Stimulated activated memory B cell treated with anti-CD40 and anti-IgM and Interleukin-4, amounts not matched to agents 10 μg/mL and 1 μg/mL and 100 μg/mL, for 72 hours (primary cell): ENCODE results near the gene CARS1.

ENCODE experiments used
- ATAC-seq: fragments of 150-1000 bp; cut with Tn5 transposase; 2 replicates; pipeline ENCODE4 v1.10.0; 2021
- H3K27ac Mint-ChIP-seq: one replicate; pipeline ENCODE4 v1.8.0; 2022; ENCODE audit warnings: mild to moderate bottlenecking, mixed read lengths
- H3K27me3 Mint-ChIP-seq: one replicate; pipeline ENCODE4 v1.8.0; 2022; ENCODE audit warnings: mixed read lengths
- H3K36me3 Mint-ChIP-seq: one replicate; pipeline ENCODE4 v1.8.0; 2022; ENCODE audit warnings: mixed read lengths
- H3K4me1 Mint-ChIP-seq: one replicate; pipeline ENCODE4 v1.8.0; 2022; ENCODE audit warnings: mixed read lengths
- H3K4me3 Mint-ChIP-seq: one replicate; pipeline ENCODE4 v1.8.0; 2022; ENCODE audit warnings: mild to moderate bottlenecking, moderate library complexity, mixed read lengths
- H3K9me3 Mint-ChIP-seq: one replicate; pipeline ENCODE4 v1.8.0; 2022; ENCODE audit warnings: mixed read lengths

CARS1 gene

GRCh38 chr11:3015796-3016195 is 41.4 kb downstream of the CARS1 start:
- Mint-ChIP-seq H3K36me3 (peaks cover 59% of the 10 kb centered on the region), H3K27me3 (no peaks in the 10 kb centered on the region), H3K4me3 (no peak overlapping the region), H3K27ac (no peak overlapping the region), H3K4me1 (peaks cover 6% of the 10 kb centered on the region), H3K9me3 (no peaks in the 10 kb centered on the region)
- ATAC-seq, result no peak

- Mint-ChIP-seq H3K9me3 (no peaks in the 10 kb centered on the region), H3K4me3 (no peak overlapping the region), H3K27ac (no peak overlapping the region), H3K36me3 (peaks cover 58% of the 10 kb centered on the region), H3K27me3 (no peaks in the 10 kb centered on the region), H3K4me1 (peaks cover 1% of the 10 kb centered on the region)
- no peak for ATAC-seq
Observed at GRCh38 chr11:3014943-3015342, 42.3 kb downstream of the CARS1 start.

- Mint-ChIP-seq H3K27ac (no peak overlapping the region), H3K9me3 (no peaks in the 10 kb centered on the region), H3K36me3 (peaks cover 62% of the 10 kb centered on the region), H3K4me1 (no peaks in the 10 kb centered on the region), H3K4me3 (no peak overlapping the region), H3K27me3 (no peaks in the 10 kb centered on the region)
- no peak for ATAC-seq
Observed at GRCh38 chr11:3014057-3014938, 42.9 kb downstream of the CARS1 start.

- no peak overlapping the region for H3K27ac Mint-ChIP-seq
- ATAC-seq, result no peak
- no peak overlapping the region for H3K4me3 Mint-ChIP-seq
- no peaks in the 10 kb centered on the region for H3K4me1 Mint-ChIP-seq
- H3K27me3 Mint-ChIP-seq, result no peaks in the 10 kb centered on the region
- no peaks in the 10 kb centered on the region for H3K9me3 Mint-ChIP-seq
- peaks cover 62% of the 10 kb centered on the region for H3K36me3 Mint-ChIP-seq
Observed at GRCh38 chr11:3011891-3012885, 45.0 kb downstream of the CARS1 start.

GRCh38 chr11:3010521-3011275 is 46.5 kb downstream of the CARS1 start:
- no peak overlapping the region for H3K27ac Mint-ChIP-seq
- no peaks in the 10 kb centered on the region for H3K27me3 Mint-ChIP-seq
- ATAC-seq, result no peak
- H3K9me3 Mint-ChIP-seq, result no peaks in the 10 kb centered on the region
- H3K4me1 Mint-ChIP-seq, result no peaks in the 10 kb centered on the region
- no peak overlapping the region for H3K4me3 Mint-ChIP-seq
- H3K36me3 Mint-ChIP-seq, result peaks cover 63% of the 10 kb centered on the region

GRCh38 chr11:3010004-3010403 is 47.2 kb downstream of the CARS1 start:
- no peaks in the 10 kb centered on the region for H3K9me3 Mint-ChIP-seq
- no peak for ATAC-seq
- H3K27me3 Mint-ChIP-seq, result no peaks in the 10 kb centered on the region
- no peaks in the 10 kb centered on the region for H3K4me1 Mint-ChIP-seq
- no peak overlapping the region for H3K27ac Mint-ChIP-seq
- no peak overlapping the region for H3K4me3 Mint-ChIP-seq
- H3K36me3 Mint-ChIP-seq, result peaks cover 62% of the 10 kb centered on the region

GRCh38 chr11:3009481-3009880 is 47.7 kb downstream of the CARS1 start:
- Mint-ChIP-seq H3K4me3 (no peak overlapping the region), H3K36me3 (peaks cover 65% of the 10 kb centered on the region), H3K27me3 (no peaks in the 10 kb centered on the region), H3K4me1 (no peaks in the 10 kb centered on the region), H3K9me3 (no peaks in the 10 kb centered on the region), H3K27ac (no peak overlapping the region)
- no peak for ATAC-seq

GRCh38 chr11:3008746-3009336 is 48.4 kb downstream of the CARS1 start:
- no peak for ATAC-seq
- H3K4me3 Mint-ChIP-seq, result no peak overlapping the region
- H3K4me1 Mint-ChIP-seq, result no peaks in the 10 kb centered on the region
- peaks cover 72% of the 10 kb centered on the region for H3K36me3 Mint-ChIP-seq
- no peak overlapping the region for H3K27ac Mint-ChIP-seq
- H3K9me3 Mint-ChIP-seq, result no peaks in the 10 kb centered on the region
- H3K27me3 Mint-ChIP-seq, result no peaks in the 10 kb centered on the region

GRCh38 chr11:3007404-3008010 is 49.7 kb downstream of the CARS1 start:
- no peak overlapping the region for H3K4me3 Mint-ChIP-seq
- no peaks in the 10 kb centered on the region for H3K4me1 Mint-ChIP-seq
- H3K27me3 Mint-ChIP-seq, result no peaks in the 10 kb centered on the region
- peaks cover 82% of the 10 kb centered on the region for H3K36me3 Mint-ChIP-seq
- no peak for ATAC-seq
- no peaks in the 10 kb centered on the region for H3K9me3 Mint-ChIP-seq
- no peak overlapping the region for H3K27ac Mint-ChIP-seq

- H3K27ac Mint-ChIP-seq, result no peak overlapping the region
- no peak overlapping the region for H3K4me3 Mint-ChIP-seq
- peaks cover 78% of the 10 kb centered on the region for H3K36me3 Mint-ChIP-seq
- H3K27me3 Mint-ChIP-seq, result no peaks in the 10 kb centered on the region
- no peaks in the 10 kb centered on the region for H3K4me1 Mint-ChIP-seq
- peak; percentile 6 for ATAC-seq
- H3K9me3 Mint-ChIP-seq, result no peaks in the 10 kb centered on the region
Observed at GRCh38 chr11:3006505-3007260, 50.5 kb downstream of the CARS1 start.

- Mint-ChIP-seq H3K27me3 (no peaks in the 10 kb centered on the region), H3K4me1 (no peaks in the 10 kb centered on the region), H3K9me3 (no peaks in the 10 kb centered on the region), H3K27ac (no peak overlapping the region), H3K36me3 (peaks cover 75% of the 10 kb centered on the region), H3K4me3 (no peak overlapping the region)
- no peak for ATAC-seq
Observed at GRCh38 chr11:3004481-3004880, 52.7 kb downstream of the CARS1 start.

- H3K27ac Mint-ChIP-seq, result no peak overlapping the region
- no peaks in the 10 kb centered on the region for H3K9me3 Mint-ChIP-seq
Observed at GRCh38 chr11:3003396-3004231, 53.6 kb downstream of the CARS1 start.

GRCh38 chr11:3002871-3003270 is 54.4 kb downstream of the CARS1 start:
- Mint-ChIP-seq H3K36me3 (peaks cover 62% of the 10 kb centered on the region), H3K27ac (no peak overlapping the region)
- ATAC-seq, result no peak

More at GRCh38 chr11:3003396-3004231, 53.6 kb downstream of the CARS1 start:
- Mint-ChIP-seq H3K27me3 (no peaks in the 10 kb centered on the region), H3K36me3 (peaks cover 68% of the 10 kb centered on the region), H3K4me1 (no peaks in the 10 kb centered on the region), H3K4me3 (no peak overlapping the region)
- ATAC-seq, result no peak

More at GRCh38 chr11:3002871-3003270, 54.4 kb downstream of the CARS1 start:
- no peak overlapping the region for H3K4me3 Mint-ChIP-seq
- no peaks in the 10 kb centered on the region for H3K4me1 Mint-ChIP-seq
- H3K27me3 Mint-ChIP-seq, result no peaks in the 10 kb centered on the region
- no peaks in the 10 kb centered on the region for H3K9me3 Mint-ChIP-seq
